Measurements from ENCODE around the gene ARHGAP24. TPM values are rescaled to one million over a fixed set of nuclear protein-coding genes. Genes with fewer than 3 reads are reported as not detected.

Gene ARHGAP24
- total RNA-seq, 6 experiments from 2014 or later: 4.0 to 7.3 (median 6.1) TPM

GRCh38 chr4:85783900-85784299, 308.9 kb downstream of the ARHGAP24 start:
- ATAC-seq: peak in 3 of 4 donors; percentile 48 to 55 (median 54)
- Histone ChIP-seq H3K9me3 (no peaks in the 10 kb centered on the region), H3K4me1 (no peaks in the 10 kb centered on the region), H3K4me3 (no peak overlapping the region), H3K27me3 (no peaks in the 10 kb centered on the region), H3K27ac (peak overlapping the region in 1 of 3 donors; percentile 19), H3K36me3 (no peaks in the 10 kb centered on the region)
- no peak for DNase-seq
- TF ChIP-seq CTCF (IDR thresholded peaks at IDR 0.05) (no peak), POLR2A (IDR thresholded peaks at IDR 0.05) (no peak)
- 70% methylated on average over 1 of the region's 1 CpG for WGBS (ENCODE audit: insufficient coverage, low coverage, low lambda C conversion rate, missing lambda C conversion rate)
- intact Hi-C loops (cut with DNase I): no loop called here

GRCh38 chr4:85784348-85784747, 309.4 kb downstream of the ARHGAP24 start:
- DNase-seq (no peak), ATAC-seq (no peak)
- TF ChIP-seq CTCF (IDR thresholded peaks at IDR 0.05): no peak
- TF ChIP-seq POLR2A (IDR thresholded peaks at IDR 0.05): no peak
- Histone ChIP-seq H3K27ac (peak overlapping the region in 1 of 3 donors; percentile 19), H3K9me3 (no peaks in the 10 kb centered on the region), H3K36me3 (no peaks in the 10 kb centered on the region), H3K4me1 (no peaks in the 10 kb centered on the region), H3K4me3 (no peak overlapping the region), H3K27me3 (no peaks in the 10 kb centered on the region)
- 72% methylated on average over 3 of the region's 3 CpGs for WGBS (ENCODE audit: insufficient coverage, low coverage, low lambda C conversion rate, missing lambda C conversion rate)
- intact Hi-C loops (cut with DNase I): no loop called here

- no peaks in the 10 kb centered on the region for H3K27me3 ChIP-seq
- ATAC-seq: no peak
- H3K4me1 ChIP-seq: no peaks in the 10 kb centered on the region
- intact Hi-C loops (cut with DNase I): no loop called here
- no peaks in the 10 kb centered on the region for H3K36me3 ChIP-seq
- DNase-seq: no peak
- 83% methylated on average over 1 of the region's 1 CpG for WGBS (ENCODE audit: insufficient coverage, low coverage, low lambda C conversion rate, missing lambda C conversion rate)
- TF ChIP-seq POLR2A (IDR thresholded peaks at IDR 0.05) (no peak), CTCF (IDR thresholded peaks at IDR 0.05) (no peak)
- H3K9me3 ChIP-seq: no peaks in the 10 kb centered on the region
- no peak overlapping the region for H3K27ac ChIP-seq
- no peak overlapping the region for H3K4me3 ChIP-seq
Measured at GRCh38 chr4:85784947-85785346, 310.0 kb downstream of the ARHGAP24 start.

GRCh38 chr4:85787133-85787532, 312.2 kb downstream of the ARHGAP24 start:
- Histone ChIP-seq H3K27ac (no peak overlapping the region), H3K9me3 (no peaks in the 10 kb centered on the region), H3K4me1 (no peaks in the 10 kb centered on the region), H3K36me3 (no peaks in the 10 kb centered on the region), H3K4me3 (no peak overlapping the region), H3K27me3 (no peaks in the 10 kb centered on the region)
- TF ChIP-seq POLR2A (IDR thresholded peaks at IDR 0.05): no peak
- DNase-seq (no peak), ATAC-seq (peak in 2 of 4 donors; percentile 55 to 89)
- intact Hi-C loops (cut with DNase I): no loop called here
- 66% methylated on average over 3 of the region's 3 CpGs for WGBS (ENCODE audit: insufficient coverage, low coverage, low lambda C conversion rate, missing lambda C conversion rate)

- 63% methylated on average over 2 of the region's 2 CpGs for WGBS (ENCODE audit: insufficient coverage, low coverage, low lambda C conversion rate, missing lambda C conversion rate)
Measured at GRCh38 chr4:85788604-85789003, 313.7 kb downstream of the ARHGAP24 start.

More at GRCh38 chr4:85788604-85789003, 313.7 kb downstream of the ARHGAP24 start:
- no peaks in the 10 kb centered on the region for H3K27me3 ChIP-seq
- ATAC-seq: no peak
- DNase-seq: no peak
- H3K4me3 ChIP-seq: no peak overlapping the region
- TF ChIP-seq CTCF (IDR thresholded peaks at IDR 0.05) (no peak), POLR2A (IDR thresholded peaks at IDR 0.05) (no peak)
- intact Hi-C loops (cut with DNase I): no loop called here
- no peaks in the 10 kb centered on the region for H3K9me3 ChIP-seq
- no peaks in the 10 kb centered on the region for H3K36me3 ChIP-seq
- H3K27ac ChIP-seq: no peak overlapping the region
- H3K4me1 ChIP-seq: no peaks in the 10 kb centered on the region

Data from right lobe of liver (tissue), 6 donors.